Cerebellar cortex (tissue), 1 donor: ENCODE data around the gene NAGK.
"Not testable (repeated sequence)": the region's sequence is repeated elsewhere in the genome, so short reads cannot be mapped to it uniquely, and the experiment has no call there.

Experiments used
- DNase-seq: peaks from one replicate; pipeline ENCODE4 v3.0.0-alpha.2; 2015; ENCODE audit warnings: low spot score

NAGK gene

GRCh38 chr2:71069376-71069775, 928 bp downstream of the NAGK start:
- no peak for DNase-seq

GRCh38 chr2:71070294-71071093, 2.0 kb downstream of the NAGK start:
- DNase-seq, result peak; percentile 52

DNA sequence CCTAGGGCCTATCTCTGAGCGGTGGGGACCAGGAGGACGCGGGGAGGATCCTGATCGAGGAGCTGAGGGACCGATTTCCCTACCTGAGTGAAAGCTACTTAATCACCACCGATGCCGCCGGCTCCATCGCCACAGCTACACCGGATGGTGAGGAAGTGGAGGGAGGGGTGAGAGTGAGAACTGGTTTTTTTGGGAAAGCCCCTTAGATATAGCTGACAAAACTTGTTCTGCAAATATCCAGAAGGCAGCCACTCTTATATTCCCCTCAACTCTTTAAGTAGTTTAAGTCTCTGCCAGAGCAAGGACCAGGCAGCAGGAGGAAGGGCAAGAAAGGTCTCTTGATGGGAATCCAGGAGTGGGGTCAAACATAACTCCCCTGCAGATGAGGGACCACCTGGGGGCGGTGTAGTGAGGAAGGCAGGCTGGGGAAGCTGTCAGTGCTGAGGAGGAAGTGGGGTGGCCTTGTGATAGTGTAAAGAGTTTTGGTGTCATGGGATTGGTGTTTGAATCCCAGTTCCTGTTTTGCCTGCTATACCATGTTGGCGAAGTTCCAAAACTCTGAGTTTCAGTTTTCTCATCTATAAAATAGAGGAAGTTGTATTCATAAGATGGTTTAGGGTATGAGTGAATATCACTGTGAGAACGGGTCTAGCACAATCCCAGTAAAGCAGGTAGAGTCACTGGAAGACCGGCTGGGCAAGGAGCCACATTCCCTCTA, 3.4 kb downstream of the NAGK start:
- DNase-seq, result no peak

- no peak for DNase-seq
Measured at GRCh38 chr2:71072492-71072891, 4.0 kb downstream of the NAGK start.

GRCh38 chr2:71073475-71073874, 5.0 kb downstream of the NAGK start:
- no peak for DNase-seq

DNA sequence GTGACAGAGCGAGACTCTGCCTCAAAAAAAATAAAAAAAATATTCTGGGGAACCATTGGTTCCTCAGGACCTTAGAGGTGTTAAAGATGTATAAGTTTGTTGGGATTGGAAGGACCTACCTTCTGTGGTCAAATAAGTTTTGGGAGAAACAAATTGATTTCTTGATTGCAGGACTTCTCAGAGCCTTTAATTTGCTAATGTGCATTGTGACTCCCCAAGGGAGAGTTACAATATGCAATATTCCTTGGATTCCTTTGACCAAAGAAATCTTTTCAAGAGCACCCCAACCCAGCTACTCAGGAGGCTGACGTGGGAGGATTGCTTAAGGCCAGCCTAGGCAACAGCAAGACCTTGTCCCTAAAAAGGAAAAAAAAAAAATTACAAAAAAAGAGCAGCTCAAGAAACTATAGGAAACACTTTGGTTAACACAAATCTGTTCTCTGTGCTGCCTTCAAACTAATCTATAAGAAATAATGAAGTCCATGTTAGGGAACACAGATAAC, 6.5 kb downstream of the NAGK start:
- no peak for DNase-seq

GRCh38 chr2:71078624-71079023, 10.2 kb downstream of the NAGK start:
- DNase-seq, result no peak

DNA sequence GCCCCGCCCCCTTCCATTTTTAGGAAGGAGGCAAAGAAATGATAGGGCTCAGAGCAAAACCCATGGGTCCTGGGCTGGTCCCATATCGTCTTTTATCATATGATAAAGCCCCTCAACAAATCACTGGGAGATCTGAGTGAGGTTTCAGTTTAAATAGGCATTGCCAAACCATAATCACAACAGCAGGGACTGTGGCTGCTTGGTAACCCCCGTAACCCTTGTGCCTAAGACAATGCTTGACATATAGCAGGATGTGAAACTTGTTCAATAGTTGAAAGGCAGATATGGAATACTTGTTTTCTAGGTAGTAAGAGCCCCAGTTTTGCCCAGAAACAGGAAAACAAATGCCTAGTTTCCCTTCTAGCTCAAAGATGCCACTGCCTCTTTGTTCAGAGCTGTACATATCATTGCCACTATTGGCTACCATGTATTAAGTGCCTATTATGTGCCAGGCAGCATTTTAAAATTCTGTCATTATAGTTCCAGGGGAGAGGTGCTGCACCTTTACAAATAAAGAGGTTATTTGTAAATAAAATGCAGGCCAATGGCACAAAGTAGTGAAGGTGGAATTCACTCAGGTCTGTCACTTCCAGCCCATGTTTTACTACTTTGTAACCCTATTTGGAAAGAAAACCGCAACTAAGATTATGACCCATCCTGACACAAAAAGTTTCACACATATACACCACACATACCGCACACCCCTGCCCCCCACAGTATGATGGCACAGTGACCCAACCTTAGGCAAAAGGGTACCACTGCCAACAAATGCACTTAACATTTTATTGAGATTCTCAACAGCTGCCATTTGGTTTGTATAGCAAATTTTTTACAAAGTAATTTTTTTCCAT, 14.2 kb downstream of the NAGK start:
- DNase-seq, result no peak

- not testable (repeated sequence) for DNase-seq
Measured at GRCh38 chr2:71083297-71083696, 14.8 kb downstream of the NAGK start.

DNA sequence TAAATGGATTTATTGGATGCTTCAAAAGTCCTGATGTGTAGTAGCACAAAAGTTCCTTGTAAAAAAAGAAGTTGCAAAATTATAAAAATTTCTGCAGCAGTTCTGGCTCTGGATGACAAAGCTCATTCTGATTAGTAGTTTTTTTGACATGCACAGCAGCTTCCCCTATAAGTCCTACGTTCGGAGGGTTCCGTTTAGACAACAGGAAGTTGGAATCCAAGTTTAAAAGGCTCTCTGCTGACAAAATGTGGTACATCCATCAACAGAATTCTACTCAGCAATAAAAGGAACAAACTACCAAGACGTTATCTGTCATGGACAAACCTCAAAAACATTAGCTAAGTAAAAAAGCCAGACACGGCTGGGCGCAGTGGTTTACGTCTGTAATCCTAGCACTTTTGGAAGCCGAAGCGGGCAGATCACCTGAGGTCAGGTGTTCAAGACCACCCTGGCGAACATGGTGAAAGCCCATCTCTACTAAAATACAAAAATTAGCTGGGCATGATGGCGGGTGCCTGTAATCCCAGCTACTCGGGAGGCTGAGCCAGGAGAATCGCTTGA, 15.4 kb downstream of the NAGK start:
- not testable (repeated sequence) for DNase-seq

GRCh38 chr2:71085325-71086003, 17.0 kb downstream of the NAGK start:
- not testable (repeated sequence) for DNase-seq

GRCh38 chr2:71089475-71089874, 21.0 kb downstream of the NAGK start:
- not testable (repeated sequence) for DNase-seq

DNA sequence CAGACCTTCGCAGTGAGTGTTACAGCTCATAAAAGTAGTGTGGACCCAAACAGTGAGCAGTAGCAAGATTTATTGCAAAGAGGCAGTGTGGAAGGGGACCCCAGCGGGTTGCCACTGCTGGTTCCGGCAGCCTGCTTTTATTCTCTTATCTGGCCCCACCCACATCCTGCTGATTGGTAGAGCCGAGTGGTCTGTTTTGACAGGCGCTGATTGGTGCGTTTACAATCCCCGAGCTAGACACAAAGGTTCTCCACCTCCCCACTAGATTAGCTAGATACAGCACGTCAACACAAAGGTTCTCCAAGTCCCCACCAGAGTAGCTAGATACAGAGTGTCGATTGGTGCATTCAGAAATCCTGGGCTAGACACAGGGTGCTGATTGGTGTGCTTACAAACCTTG, 23.4 kb downstream of the NAGK start:
- DNase-seq, result not testable (repeated sequence)

- not testable (repeated sequence) for DNase-seq
Measured at GRCh38 chr2:71092491-71093260, 24.2 kb downstream of the NAGK start.

DNA sequence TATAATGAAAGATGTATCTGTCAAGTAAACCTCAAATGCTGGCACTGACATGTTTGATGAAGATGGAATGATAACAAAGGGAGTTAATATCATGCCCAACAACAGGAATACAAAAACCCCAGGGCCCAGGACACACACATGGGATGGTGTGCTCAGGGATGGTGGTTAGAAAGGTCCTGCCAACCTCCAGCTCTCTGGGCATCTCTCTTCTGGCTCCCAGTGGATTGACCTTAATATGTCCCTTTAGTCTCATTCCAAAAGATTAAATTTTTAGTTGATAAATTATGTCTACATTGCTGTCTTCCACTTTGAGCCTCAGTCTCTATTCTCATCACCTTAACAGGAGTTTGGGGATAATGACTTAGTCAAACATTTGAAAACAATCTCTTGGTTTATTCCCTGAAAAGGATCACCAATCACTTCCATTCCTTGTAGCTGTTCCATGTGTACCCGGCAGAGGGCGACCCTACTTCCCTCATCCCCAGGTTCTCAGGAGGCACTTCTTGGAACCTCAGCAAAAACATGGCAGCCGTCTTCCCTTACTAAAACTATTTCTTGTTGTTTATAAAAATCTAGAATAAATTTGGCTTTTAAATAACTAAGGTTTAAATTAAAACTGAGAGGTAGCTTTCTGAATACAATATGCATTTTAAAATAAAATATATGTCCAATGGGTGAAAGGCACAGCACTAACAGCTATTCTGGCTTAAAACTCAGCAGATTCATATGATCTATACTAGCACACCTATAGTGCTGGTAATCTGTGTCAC, 31.9 kb downstream of the NAGK start:
- peak; percentile 63 for DNase-seq

DNA sequence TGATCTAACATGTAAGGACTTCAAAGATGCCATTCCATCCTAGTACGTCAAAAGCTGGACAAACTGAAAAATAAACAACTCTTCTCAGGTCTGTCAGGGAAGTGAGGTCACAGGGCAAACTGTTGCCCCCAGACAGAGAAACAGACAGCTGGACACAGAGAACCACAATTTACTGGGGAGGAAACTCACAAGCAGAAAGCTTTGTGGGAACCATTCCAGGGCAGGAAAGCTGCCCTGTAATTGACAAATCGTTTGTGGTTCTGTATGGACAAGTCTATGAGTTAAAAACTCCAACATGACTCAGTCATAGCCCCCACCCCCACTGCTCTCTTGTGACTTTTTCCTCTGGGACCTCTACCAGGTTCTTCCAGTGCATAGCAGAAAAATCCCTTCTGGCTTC, 33.2 kb downstream of the NAGK start:
- DNase-seq, result no peak

- DNase-seq, result no peak
Measured at GRCh38 chr2:71102981-71103681, 34.7 kb downstream of the NAGK start.

DNA sequence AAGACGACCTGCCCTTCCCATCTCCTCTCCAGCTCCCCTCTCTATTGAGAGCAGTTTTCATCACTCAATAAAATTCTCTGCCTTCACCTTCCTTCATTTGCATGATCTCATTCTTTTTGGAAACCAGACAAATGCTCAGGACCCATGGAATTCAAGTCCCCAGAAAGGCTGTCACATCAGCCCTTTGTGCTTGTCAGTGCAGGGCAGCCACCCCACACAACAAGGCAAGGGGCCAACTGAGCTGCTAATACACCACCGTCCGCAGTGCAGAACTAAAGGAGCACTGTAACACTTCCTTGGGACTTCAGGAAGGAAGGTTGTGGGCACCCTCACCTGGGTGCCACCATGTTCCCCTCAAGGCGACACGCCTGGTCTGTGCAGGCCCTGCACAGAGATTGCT, 35.4 kb downstream of the NAGK start:
- no peak for DNase-seq

DNA sequence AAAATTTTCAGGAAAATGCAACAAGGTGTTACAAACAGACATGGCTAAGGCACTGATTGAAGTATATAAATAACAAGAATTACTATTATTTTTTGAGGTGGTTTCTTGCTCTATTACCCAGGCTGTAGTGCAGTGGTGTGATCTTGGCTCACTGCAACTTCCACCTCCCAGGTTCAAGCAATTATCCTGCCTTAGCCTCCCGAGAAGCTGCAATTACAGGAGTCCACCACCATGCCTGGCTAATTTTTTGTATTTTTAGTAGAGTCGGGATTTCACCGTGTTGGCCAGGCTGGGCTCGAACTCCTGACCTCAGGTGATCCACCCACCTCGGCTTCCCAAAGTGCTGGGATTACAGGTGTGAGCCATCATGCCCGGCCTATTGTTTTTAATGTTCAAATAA, 38.0 kb downstream of the NAGK start:
- DNase-seq, result not testable (repeated sequence)
